ENCODE results near the gene SUCNR1. TPM values are rescaled to one million over a fixed set of nuclear protein-coding genes. Genes with fewer than 3 reads are reported as not detected.
A peak's percentile ranks its signal among the peaks of the same experiment; 100 is the strongest.
"Not testable (repeated sequence)": the region's sequence is repeated elsewhere in the genome, so short reads cannot be mapped to it uniquely, and the experiment has no call there.

Gene SUCNR1
- total RNA-seq, 1 donor from 2014 or later, result 0.07 TPM

- DNase-seq (ENCODE audit: low spot score, unreplicated experiment), result no peak
Measured at GRCh38 chr3:151839313-151839631, 34.2 kb upstream of the SUCNR1 start.

DNA sequence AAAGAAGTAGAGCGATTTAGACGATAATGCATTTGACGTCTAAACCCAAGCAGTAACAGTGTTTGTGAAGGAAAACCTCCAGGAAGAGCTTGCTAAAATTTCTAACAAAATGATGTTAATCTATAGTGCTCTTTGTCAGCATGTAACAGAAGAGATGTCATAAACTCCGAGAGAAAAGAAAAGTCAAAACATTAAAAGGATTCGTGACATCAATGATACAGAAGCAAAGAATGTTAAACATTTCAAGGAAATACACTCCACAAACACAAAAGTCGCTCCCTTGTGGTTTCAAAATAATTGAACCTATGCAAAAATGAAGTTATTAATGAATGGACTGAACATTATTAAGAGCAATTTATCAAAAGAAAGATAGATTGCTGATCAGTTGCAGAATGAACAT lies 31.6 kb upstream of the SUCNR1 start:
- Mint-ChIP-seq H3K4me3 (ENCODE audit: low read depth) (no peak overlapping the region), H3K27me3 (no peaks in the 10 kb centered on the region), H3K27ac (no peak overlapping the region), H3K4me1 (ENCODE audit: low read depth) (peaks cover 18% of the 10 kb centered on the region), H3K36me3 (ENCODE audit: insufficient read depth) (no peaks in the 10 kb centered on the region), H3K9me3 (ENCODE audit: low read depth) (peaks cover 2% of the 10 kb centered on the region)
- TF ChIP-seq CTCF (IDR thresholded peaks at IDR 0.05; ENCODE audit: unreplicated experiment), result no peak
- no peak for DNase-seq (ENCODE audit: low spot score, unreplicated experiment)

More at GRCh38 chr3:151839313-151839631, 34.2 kb upstream of the SUCNR1 start:
- TF ChIP-seq CTCF (IDR thresholded peaks at IDR 0.05; ENCODE audit: unreplicated experiment), result peak; percentile 2
- no peaks in the 10 kb centered on the region for H3K36me3 Mint-ChIP-seq (ENCODE audit: insufficient read depth)
- peaks cover 20% of the 10 kb centered on the region for H3K4me1 Mint-ChIP-seq (ENCODE audit: low read depth)
- no peaks in the 10 kb centered on the region for H3K9me3 Mint-ChIP-seq (ENCODE audit: low read depth)
- no peaks in the 10 kb centered on the region for H3K27me3 Mint-ChIP-seq
- H3K4me3 Mint-ChIP-seq (ENCODE audit: low read depth), result no peak overlapping the region
- no peak overlapping the region for H3K27ac Mint-ChIP-seq

GRCh38 chr3:151843275-151843674 lies 30.2 kb upstream of the SUCNR1 start:
- Mint-ChIP-seq H3K9me3 (ENCODE audit: low read depth) (peaks cover 7% of the 10 kb centered on the region), H3K4me3 (ENCODE audit: low read depth) (no peak overlapping the region), H3K36me3 (ENCODE audit: insufficient read depth) (no peaks in the 10 kb centered on the region), H3K4me1 (ENCODE audit: low read depth) (peaks cover 15% of the 10 kb centered on the region), H3K27me3 (no peaks in the 10 kb centered on the region), H3K27ac (peak overlapping the region; percentile 22)
- TF ChIP-seq CTCF (IDR thresholded peaks at IDR 0.05; ENCODE audit: unreplicated experiment), result no peak
- DNase-seq (ENCODE audit: low spot score, unreplicated experiment), result no peak

DNA sequence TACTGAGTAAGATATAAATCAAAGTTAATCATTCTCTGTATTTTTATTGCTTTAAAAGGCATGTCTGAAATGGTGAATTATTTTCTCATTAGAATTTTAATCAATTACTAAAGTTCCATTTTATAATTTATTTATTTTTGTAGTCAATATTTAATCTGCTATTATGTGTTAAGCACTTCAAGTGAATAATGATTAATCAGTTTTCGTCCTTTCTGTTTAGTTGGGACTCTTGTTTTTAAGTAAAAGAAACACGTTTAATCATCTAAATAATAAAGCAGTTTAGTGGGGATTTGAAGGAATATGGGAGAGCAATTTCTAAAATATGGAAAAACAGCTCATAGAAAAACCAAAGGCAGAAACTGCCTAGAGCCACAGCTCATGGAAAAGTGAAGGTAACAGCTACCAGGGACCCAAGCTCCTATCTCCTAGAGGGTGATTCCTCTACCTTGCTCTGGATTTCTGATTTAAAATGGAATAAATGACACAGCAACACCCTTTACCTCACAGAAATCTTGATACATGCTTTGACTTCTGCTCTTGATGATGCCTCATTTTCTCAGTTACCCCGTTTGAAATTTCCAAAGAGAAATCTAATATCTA lies 28.0 kb upstream of the SUCNR1 start:
- Mint-ChIP-seq H3K27ac (no peak overlapping the region), H3K4me1 (ENCODE audit: low read depth) (peaks cover 15% of the 10 kb centered on the region), H3K9me3 (ENCODE audit: low read depth) (peaks cover 23% of the 10 kb centered on the region), H3K4me3 (ENCODE audit: low read depth) (no peak overlapping the region), H3K27me3 (no peaks in the 10 kb centered on the region), H3K36me3 (ENCODE audit: insufficient read depth) (peaks cover 2% of the 10 kb centered on the region)
- DNase-seq (ENCODE audit: low spot score, unreplicated experiment), result no peak
- TF ChIP-seq CTCF (IDR thresholded peaks at IDR 0.05; ENCODE audit: unreplicated experiment), result no peak

GRCh38 chr3:151850065-151850464 lies 23.4 kb upstream of the SUCNR1 start:
- H3K4me3 Mint-ChIP-seq (ENCODE audit: low read depth); H3K36me3 Mint-ChIP-seq (ENCODE audit: insufficient read depth); H3K27me3 Mint-ChIP-seq; H3K27ac Mint-ChIP-seq; DNase-seq (ENCODE audit: low spot score, unreplicated experiment); H3K4me1 Mint-ChIP-seq (ENCODE audit: low read depth): not testable (repeated sequence)
- peaks cover 30% of the 10 kb centered on the region for H3K9me3 Mint-ChIP-seq (ENCODE audit: low read depth)

- H3K36me3 Mint-ChIP-seq (ENCODE audit: insufficient read depth), result peaks cover 3% of the 10 kb centered on the region
- no peak for DNase-seq (ENCODE audit: low spot score, unreplicated experiment)
- no peak overlapping the region for H3K4me3 Mint-ChIP-seq (ENCODE audit: low read depth)
- no peaks in the 10 kb centered on the region for H3K27me3 Mint-ChIP-seq
- no peaks in the 10 kb centered on the region for H3K4me1 Mint-ChIP-seq (ENCODE audit: low read depth)
- no peak overlapping the region for H3K27ac Mint-ChIP-seq
- H3K9me3 Mint-ChIP-seq (ENCODE audit: low read depth), result peaks cover 23% of the 10 kb centered on the region
- TF ChIP-seq CTCF (IDR thresholded peaks at IDR 0.05; ENCODE audit: unreplicated experiment), result no peak
Measured at GRCh38 chr3:151852074-151852811, 21.2 kb upstream of the SUCNR1 start.
